HTERT RPE-1 (cell line): ENCODE results near the gene SLC47A2.
"Not testable (repeated sequence)": the region's sequence is repeated elsewhere in the genome, so short reads cannot be mapped to it uniquely, and the experiment has no call there.

Experiments
- in situ Hi-C: fragments of 300-500 bp; cut with MboI; formaldehyde crosslinking; loops from 4 replicates; pipeline ENCODE4 v1.14.3; 2020; ENCODE audit warnings: low sequenced_read_pairs

SLC47A2 gene

GRCh38 chr17:19716108-19717030 is at the start of gene SLC47A2:
Gene SLC47A2, minus strand, starts transcription at chr17:19716584. Its CDS starts 29 bp downstream, at chr17:19716555.
- in situ Hi-C loops, result no loop called here

- in situ Hi-C loops, result no loop called here
Observed at GRCh38 chr17:19766016-19766415, 49.6 kb upstream of the SLC47A2 start.

- in situ Hi-C loops, result not testable (repeated sequence)
Observed at GRCh38 chr17:19763991-19764390, 47.6 kb upstream of the SLC47A2 start.

GRCh38 chr17:19763416-19763815 is 47.0 kb upstream of the SLC47A2 start:
- in situ Hi-C loops, result no loop called here

- in situ Hi-C loops, result no loop called here
Observed at GRCh38 chr17:19762515-19762961, 46.2 kb upstream of the SLC47A2 start.

- in situ Hi-C loops, result no loop called here
Observed at GRCh38 chr17:19760746-19761145, 44.4 kb upstream of the SLC47A2 start.

- in situ Hi-C loops, result no loop called here
Observed at GRCh38 chr17:19759568-19760549, 43.5 kb upstream of the SLC47A2 start.

GRCh38 chr17:19757536-19758180 is 41.3 kb upstream of the SLC47A2 start:
- in situ Hi-C loops, result no loop called here

GRCh38 chr17:19756546-19756945 is 40.2 kb upstream of the SLC47A2 start:
- in situ Hi-C loops, result no loop called here

GRCh38 chr17:19755821-19756510 is 39.6 kb upstream of the SLC47A2 start:
- in situ Hi-C loops, result no loop called here

GRCh38 chr17:19755392-19755791 is 39.0 kb upstream of the SLC47A2 start:
- in situ Hi-C loops, result no loop called here

GRCh38 chr17:19753661-19754463 is 37.5 kb upstream of the SLC47A2 start:
- in situ Hi-C loops, result no loop called here

- in situ Hi-C loops, result no loop called here
Observed at GRCh38 chr17:19753051-19753509, 36.7 kb upstream of the SLC47A2 start.

GRCh38 chr17:19752216-19753050 is 36.0 kb upstream of the SLC47A2 start:
- in situ Hi-C loops, result no loop called here

GRCh38 chr17:19750835-19751234 is 34.5 kb upstream of the SLC47A2 start:
- in situ Hi-C loops, result no loop called here

GRCh38 chr17:19750020-19750572 is 33.7 kb upstream of the SLC47A2 start:
- in situ Hi-C loops, result no loop called here

GRCh38 chr17:19748807-19749193 is 32.4 kb upstream of the SLC47A2 start:
- in situ Hi-C loops, result no loop called here
